A549 (cell line): Measurements from ENCODE around the gene FAM227A. TPM values are rescaled to one million over a fixed set of nuclear protein-coding genes. Genes with fewer than 3 reads are reported as not detected.

Source experiments
- ATAC-seq, 2 experiments: fragments of 200-7000 bp in 1 of 2; fragments of >200 bp in 1 of 2; cut with Nextera tagmentation in 1 of 2; cut with Tn5 transposase in 1 of 2; 3 replicates each; pipeline versions ENCODE4 v1.8.0 to v1.9.1; 2018 to 2020; ENCODE audit warnings: mild to moderate bottlenecking in 1 of 2, moderate library complexity in 1 of 2
- CTCF ChIA-PET: fragments of 300-600 bp; sonication (Branson Sonifier 250); formaldehyde crosslinking; extraction: SDS; loops from one replicate; lab custom pipeline; 2021; ENCODE audit warnings: antibody characterized with exemption, inconsistent platforms; lab: Yijun Ruan, JAX
- POLR2A ChIA-PET: fragments of 350-600 bp; formaldehyde crosslinking; extraction: SDS; loops from one replicate; lab custom pipeline; 2021; ENCODE audit warnings: antibody characterized with exemption, inconsistent platforms; lab: Yijun Ruan, JAX
- DNase-seq, 2 experiments: peaks; one replicate each; pipeline versions ENCODE4 v3.0.0 to v3.0.0-alpha.2; 2011 to 2016; ENCODE audit warnings: low read depth in 1 of 2, low spot score in 1 of 2
- FAIRE-seq: peaks from 2 replicates; lab custom pipeline; 2011; peaks lifted over from hg19 to GRCh38; lab: Jason Lieb, UNC
- H3K27ac ChIP-seq, 2 experiments: fragments of >200 bp; sonication (Bioruptor Twin); formaldehyde crosslinking; 3 replicates each; pipeline ENCODE4 v1.5.1; 2016 to 2017
- H3K4me1 ChIP-seq: fragments of >200 bp; sonication (Bioruptor Twin); formaldehyde crosslinking; 3 replicates; pipeline ENCODE4 v1.6.1; 2016
- H3K4me2 ChIP-seq: fragments of >200 bp; sonication (Bioruptor Twin); formaldehyde crosslinking; 3 replicates; pipeline ENCODE4 v1.6.1; 2016
- H3K4me3 ChIP-seq: fragments of >200 bp; sonication (Bioruptor Twin); formaldehyde crosslinking; 3 replicates; pipeline ENCODE4 v1.5.1; 2016
- H3K9me3 ChIP-seq: fragments of >200 bp; sonication (Bioruptor Twin); formaldehyde crosslinking; 3 replicates; pipeline ENCODE4 v1.6.1; 2016
- BHLHE40 ChIP-seq: IDR thresholded peaks from 2 replicates; pipeline ENCODE4 v1.6.1; 2012; ENCODE audit warnings: low read depth, low read length, inconsistent platforms
- CBX8 ChIP-seq: fragments of 200-600 bp; sonication (generic); IDR thresholded peaks from 2 replicates; pipeline ENCODE4 v1.6.1; 2016
- CEBPB ChIP-seq, 2 experiments: fragments of >200 bp in 1 of 2; sonication (Bioruptor Twin) in 1 of 2; formaldehyde crosslinking in 1 of 2; IDR thresholded peaks; 2 replicates each; pipeline ENCODE4 v1.6.1; 2012 to 2016
- EHF ChIP-seq: fragments of 250-450 bp; sonication (Bioruptor Pico); IDR thresholded peaks from 2 replicates; pipeline ENCODE4 v1.5.0; 2020; ENCODE audit warnings: mild to moderate bottlenecking
- FOSL2 ChIP-seq, 2 experiments: fragments of 450-650 bp in 1 of 2; fragments of >200 bp in 1 of 2; sonication (Bioruptor Twin) in 1 of 2; formaldehyde crosslinking; IDR thresholded peaks; 2 replicates each; pipeline versions ENCODE4 v1.5.0 to v1.6.1; 2016 to 2020; ENCODE audit warnings: mild to moderate bottlenecking in 1 of 2, moderate library complexity in 1 of 2
- HEYL ChIP-seq: fragments of 250-450 bp; sonication (Bioruptor Pico); IDR thresholded peaks from 2 replicates; pipeline ENCODE4 v1.8.0; 2021; ENCODE audit warnings: mild to moderate bottlenecking, moderate library complexity
- HOXB13 ChIP-seq: fragments of 250-450 bp; sonication (Bioruptor Pico); IDR thresholded peaks from 2 replicates; pipeline ENCODE4 v1.5.0; 2020; ENCODE audit warnings: low read depth, mild to moderate bottlenecking, moderate library complexity
- HOXB5 ChIP-seq: fragments of 250-450 bp; sonication (Bioruptor Pico); IDR thresholded peaks from 2 replicates; pipeline ENCODE4 v1.5.0; 2020; ENCODE audit warnings: mild to moderate bottlenecking, moderate library complexity
- JUN ChIP-seq, 2 experiments: fragments of >200 bp; sonication (Bioruptor Twin); formaldehyde crosslinking; IDR thresholded peaks; 2 replicates in 1 of 2; 3 replicates in 1 of 2; pipeline ENCODE4 v1.6.1; 2016 to 2017
- KDM1A ChIP-seq: fragments of 200-600 bp; sonication (generic); IDR thresholded peaks from 2 replicates; pipeline ENCODE4 v1.6.1; 2016; ENCODE audit warnings: low read depth, mild to moderate bottlenecking
- KDM5A ChIP-seq: fragments of 200-600 bp; sonication (generic); IDR thresholded peaks from 2 replicates; pipeline ENCODE4 v1.6.1; 2016; ENCODE audit warnings: antibody characterized with exemption, mild to moderate bottlenecking
- MAFK ChIP-seq: fragments of 450-650 bp; IDR thresholded peaks from 2 replicates; pipeline ENCODE4 v1.6.1; 2014; ENCODE audit not compliant: partially characterized antibody
- NFE2L2 ChIP-seq: fragments of 150-350 bp; conservative IDR thresholded peaks from 2 replicates; pipeline ENCODE4 v1.6.1; 2014; ENCODE audit warnings: low read length
- NPAS2 ChIP-seq: fragments of 250-450 bp; sonication (Bioruptor Pico); IDR thresholded peaks from 2 replicates; pipeline ENCODE4 v1.8.0; 2022; ENCODE audit warnings: mild to moderate bottlenecking, moderate library complexity, borderline replicate concordance
- NR3C1 ChIP-seq: fragments of >200 bp; sonication (Bioruptor Twin); formaldehyde crosslinking; IDR thresholded peaks from 3 replicates; pipeline ENCODE4 v1.6.1; 2017
- PHF8 ChIP-seq: fragments of 200-600 bp; sonication (generic); IDR thresholded peaks from 2 replicates; pipeline ENCODE4 v1.6.1; 2016; ENCODE audit warnings: low read depth, mild to moderate bottlenecking, antibody characterized with exemption, moderate library complexity, borderline replicate concordance
- POLR2AphosphoS2 ChIP-seq: conservative IDR thresholded peaks from 2 replicates; pipeline ENCODE4 v1.6.1; 2012; ENCODE audit warnings: low read length, improper control_type of control experiment, inconsistent platforms
- RFX5 ChIP-seq: fragments of 450-650 bp; IDR thresholded peaks from 2 replicates; pipeline ENCODE4 v1.7.1; 2014; ENCODE audit warnings: antibody characterized with exemption, mild to moderate bottlenecking, moderate library complexity
- SMC3 ChIP-seq: fragments of >200 bp; sonication (Bioruptor Twin); formaldehyde crosslinking; IDR thresholded peaks from 3 replicates; pipeline ENCODE4 v1.6.1; 2018; ENCODE audit warnings: inconsistent platforms
- ZC3H11A ChIP-seq: fragments of 450-650 bp; IDR thresholded peaks from 2 replicates; pipeline ENCODE4 v1.6.1; 2014; ENCODE audit warnings: antibody characterized with exemption, mild to moderate bottlenecking
- ZNF302 ChIP-seq: fragments of 250-450 bp; sonication (Bioruptor Pico); IDR thresholded peaks from 2 replicates; pipeline ENCODE4 v1.9.0; 2021; ENCODE audit warnings: inconsistent platforms, mild to moderate bottlenecking, moderate library complexity
- ZSCAN20 ChIP-seq: fragments of 250-450 bp; sonication (Bioruptor Pico); IDR thresholded peaks from 2 replicates; pipeline ENCODE4 v1.8.0; 2022; ENCODE audit warnings: mild to moderate bottlenecking, moderate library complexity
- WGBS: methylation state at CpG from one replicate; pipeline ENCODE4 v1.1.6; 2017; ENCODE audit errors: missing lambda C conversion rate; 5-methylcytosine and 5-hydroxymethylcytosine counted together
- polyA plus RNA-seq, 4 experiments: library from polyadenylated mRNA; depleted of rRNA in 3 of 4; stranded (reverse); fragments of >200 nt; fragmentation: RNase III in 1 of 4; extraction: RNeasy Plus Mini Kit Qiagen cat#74134 plus additional on column Dnase treatment in 1 of 4; gene quantifications; 2 replicates in 3 of 4; 3 replicates in 1 of 4; pipeline ENCODE4 v1.2.3, GENCODE V29; 2011 to 2017
- TF ChIP-seq, protein P1 (sequence below): fragments of >200 bp; sonication (Bioruptor Twin); formaldehyde crosslinking; IDR thresholded peaks from 3 replicates; pipeline ENCODE4 v1.6.1; 2016
- TF ChIP-seq, protein P2 (sequence below): fragments of 450-650 bp; IDR thresholded peaks from 2 replicates; pipeline ENCODE4 v1.6.1; 2014; ENCODE audit warnings: antibody characterized with exemption
- TF ChIP-seq, protein P3 (sequence below): IDR thresholded peaks from 2 replicates; pipeline ENCODE4 v1.6.1; 2012
- TF ChIP-seq, protein P4 (sequence below): fragments of >200 bp; sonication (Bioruptor Twin); formaldehyde crosslinking; IDR thresholded peaks from 3 replicates; pipeline ENCODE4 v1.5.1; 2016
- TF ChIP-seq, protein P5 (sequence below): fragments of 200-600 bp; sonication (generic); IDR thresholded peaks from 2 replicates; pipeline ENCODE4 v1.6.1; 2016; ENCODE audit warnings: antibody characterized with exemption, mild to moderate bottlenecking, moderate library complexity

FAM227A gene
- polyA plus RNA-seq, 2 of the 4 experiments (the other 2 are of a cell fraction), result 1.4 to 3.5 TPM

DNA sequence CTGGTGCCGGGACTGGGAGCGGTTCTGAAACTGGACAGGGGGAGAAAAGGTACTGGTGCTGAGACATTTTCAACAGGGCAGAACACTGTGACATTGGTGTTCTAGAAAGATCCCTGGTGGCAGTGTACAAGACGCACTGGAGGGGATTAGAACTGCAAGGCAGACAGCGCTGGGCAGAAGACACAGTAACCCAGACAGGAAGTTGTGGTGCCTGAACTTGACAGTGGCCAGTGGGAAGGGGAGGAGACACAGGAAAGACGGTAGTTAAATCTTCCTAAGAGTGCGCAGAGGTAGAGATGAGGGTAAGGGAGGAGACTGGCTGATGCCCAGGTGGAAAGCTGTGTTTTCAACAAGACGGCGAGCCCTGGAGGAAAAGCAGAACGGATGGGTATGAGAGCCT is 24.5 kb downstream of the FAM227A start:
- no peak for DNase-seq
- POLR2A ChIA-PET, result no interaction called here
- H3K4me2 ChIP-seq, result no peak overlapping the region
- no peak for ATAC-seq
- H3K9me3 ChIP-seq, result no peaks in the 10 kb centered on the region
- H3K4me3 ChIP-seq, result no peak overlapping the region
- 94% methylated on average over 9 of the region's 9 CpGs for WGBS
- TF ChIP-seq CBX8 (no peak), FOSL2 (IDR thresholded peaks at IDR 0.05) (no peak), FOSL2 (CRISPR knock-in tag; IDR thresholded peaks at IDR 0.05) (no peak), HEYL (CRISPR knock-in tag) (no peak), KDM1A (no peak), SMC3 (no peak), ZC3H11A (no peak), HOXB5 (CRISPR knock-in tag) (no peak), CEBPB (IDR thresholded peaks at IDR 0.05) (no peak), KDM5A (no peak), NPAS2 (CRISPR knock-in tag) (no peak), ZSCAN20 (CRISPR knock-in tag) (no peak), RFX5 (no peak), POLR2AphosphoS2 (no peak), HOXB13 (CRISPR knock-in tag) (no peak), BHLHE40 (no peak), EHF (CRISPR knock-in tag) (no peak)
- TF ChIP-seq, protein P1, sequence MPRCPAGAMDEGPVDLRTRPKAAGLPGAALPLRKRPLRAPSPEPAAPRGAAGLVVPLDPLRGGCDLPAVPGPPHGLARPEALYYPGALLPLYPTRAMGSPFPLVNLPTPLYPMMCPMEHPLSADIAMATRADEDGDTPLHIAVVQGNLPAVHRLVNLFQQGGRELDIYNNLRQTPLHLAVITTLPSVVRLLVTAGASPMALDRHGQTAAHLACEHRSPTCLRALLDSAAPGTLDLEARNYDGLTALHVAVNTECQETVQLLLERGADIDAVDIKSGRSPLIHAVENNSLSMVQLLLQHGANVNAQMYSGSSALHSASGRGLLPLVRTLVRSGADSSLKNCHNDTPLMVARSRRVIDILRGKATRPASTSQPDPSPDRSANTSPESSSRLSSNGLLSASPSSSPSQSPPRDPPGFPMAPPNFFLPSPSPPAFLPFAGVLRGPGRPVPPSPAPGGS, result no peak
- TF ChIP-seq, protein P2, sequence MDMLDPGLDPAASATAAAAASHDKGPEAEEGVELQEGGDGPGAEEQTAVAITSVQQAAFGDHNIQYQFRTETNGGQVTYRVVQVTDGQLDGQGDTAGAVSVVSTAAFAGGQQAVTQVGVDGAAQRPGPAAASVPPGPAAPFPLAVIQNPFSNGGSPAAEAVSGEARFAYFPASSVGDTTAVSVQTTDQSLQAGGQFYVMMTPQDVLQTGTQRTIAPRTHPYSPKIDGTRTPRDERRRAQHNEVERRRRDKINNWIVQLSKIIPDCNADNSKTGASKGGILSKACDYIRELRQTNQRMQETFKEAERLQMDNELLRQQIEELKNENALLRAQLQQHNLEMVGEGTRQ, result no peak
- TF ChIP-seq, protein P3, sequence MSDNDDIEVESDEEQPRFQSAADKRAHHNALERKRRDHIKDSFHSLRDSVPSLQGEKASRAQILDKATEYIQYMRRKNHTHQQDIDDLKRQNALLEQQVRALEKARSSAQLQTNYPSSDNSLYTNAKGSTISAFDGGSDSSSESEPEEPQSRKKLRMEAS, result no peak
- TF ChIP-seq, all 56 proteins: peak for 0
- FAIRE-seq, result no peak
- CTCF ChIA-PET, result no interaction called here
- Histone ChIP-seq H3K4me1 (no peaks in the 10 kb centered on the region), H3K27ac (no peak overlapping the region)

DNA sequence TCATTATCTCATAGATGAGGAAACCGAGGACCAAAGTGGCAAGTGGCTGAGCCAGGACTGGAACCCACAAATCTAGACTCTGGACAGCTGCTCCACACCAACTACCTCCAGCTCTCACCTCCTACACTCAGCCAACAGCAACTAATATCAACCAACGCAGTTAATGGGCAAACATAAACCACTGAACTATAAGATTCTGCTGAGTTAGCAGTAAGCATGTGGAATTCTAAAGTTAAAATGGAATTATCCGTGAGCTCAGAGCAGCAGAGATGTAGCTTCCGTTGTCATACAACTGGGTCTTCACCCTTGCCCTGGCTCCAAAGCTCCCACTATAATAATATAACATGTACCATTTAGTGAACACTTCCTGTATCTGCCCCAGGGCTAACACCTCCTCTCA is 27.1 kb downstream of the FAM227A start:
- DNase-seq (no peak), ATAC-seq (no peak), FAIRE-seq (no peak)
- no peaks in the 10 kb centered on the region for H3K4me1 ChIP-seq
- WGBS, result 92% methylated on average over 4 of the region's 4 CpGs
- H3K27ac ChIP-seq, result no peak overlapping the region
- no peaks in the 10 kb centered on the region for H3K9me3 ChIP-seq
- POLR2A ChIA-PET, result no interaction called here
- CTCF ChIA-PET, result no interaction called here
- TF ChIP-seq PHF8 (no peak), NR3C1 (no peak), MAFK (peak; percentile 81), BHLHE40 (no peak)
- H3K4me2 ChIP-seq, result no peak overlapping the region
- H3K4me3 ChIP-seq, result no peak overlapping the region

DNA sequence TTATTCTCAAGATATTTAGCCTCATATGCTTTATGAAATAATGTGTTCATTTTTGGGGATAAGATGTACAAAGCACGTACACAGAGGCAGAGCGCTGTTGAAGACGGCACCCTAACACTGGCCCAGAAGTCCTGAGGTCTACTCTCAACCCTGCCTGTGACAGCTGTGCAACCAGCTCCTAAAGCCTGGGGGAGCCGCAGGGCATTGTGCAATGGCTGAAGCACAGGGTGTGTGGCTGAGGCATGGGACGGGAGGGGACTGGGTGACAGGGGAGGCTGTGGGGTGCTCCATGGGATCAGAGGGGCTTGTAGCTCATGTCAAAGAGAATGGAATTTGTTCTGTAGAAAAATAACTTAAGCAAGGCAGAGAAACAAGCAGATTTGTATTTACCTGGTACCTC is 27.7 kb downstream of the FAM227A start:
- H3K9me3 ChIP-seq, result no peaks in the 10 kb centered on the region
- DNase-seq (no peak), FAIRE-seq (no peak), ATAC-seq (no peak)
- POLR2A ChIA-PET, result no interaction called here
- H3K27ac ChIP-seq, result no peak overlapping the region
- WGBS, result 86% methylated on average over 5 of the region's 5 CpGs
- CTCF ChIA-PET, result interaction anchor here (1.8 kb wide), 1 partner anchor 53 kb away, joined by 3 read pairs; the partner anchor contains the start of gene TOMM22
- H3K4me3 ChIP-seq, result no peak overlapping the region
- no peak overlapping the region for H3K4me2 ChIP-seq
- H3K4me1 ChIP-seq, result no peaks in the 10 kb centered on the region
- TF ChIP-seq, protein P4, sequence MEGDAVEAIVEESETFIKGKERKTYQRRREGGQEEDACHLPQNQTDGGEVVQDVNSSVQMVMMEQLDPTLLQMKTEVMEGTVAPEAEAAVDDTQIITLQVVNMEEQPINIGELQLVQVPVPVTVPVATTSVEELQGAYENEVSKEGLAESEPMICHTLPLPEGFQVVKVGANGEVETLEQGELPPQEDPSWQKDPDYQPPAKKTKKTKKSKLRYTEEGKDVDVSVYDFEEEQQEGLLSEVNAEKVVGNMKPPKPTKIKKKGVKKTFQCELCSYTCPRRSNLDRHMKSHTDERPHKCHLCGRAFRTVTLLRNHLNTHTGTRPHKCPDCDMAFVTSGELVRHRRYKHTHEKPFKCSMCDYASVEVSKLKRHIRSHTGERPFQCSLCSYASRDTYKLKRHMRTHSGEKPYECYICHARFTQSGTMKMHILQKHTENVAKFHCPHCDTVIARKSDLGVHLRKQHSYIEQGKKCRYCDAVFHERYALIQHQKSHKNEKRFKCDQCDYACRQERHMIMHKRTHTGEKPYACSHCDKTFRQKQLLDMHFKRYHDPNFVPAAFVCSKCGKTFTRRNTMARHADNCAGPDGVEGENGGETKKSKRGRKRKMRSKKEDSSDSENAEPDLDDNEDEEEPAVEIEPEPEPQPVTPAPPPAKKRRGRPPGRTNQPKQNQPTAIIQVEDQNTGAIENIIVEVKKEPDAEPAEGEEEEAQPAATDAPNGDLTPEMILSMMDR, result no peak
- no peak for TF ChIP-seq ZNF302 (CRISPR knock-in tag)
- TF ChIP-seq, protein P2, result no peak
- no peak for TF ChIP-seq HOXB5 (CRISPR knock-in tag)
- no peak for TF ChIP-seq ZC3H11A
- no peak for TF ChIP-seq JUN (IDR thresholded peaks at IDR 0.05)
- TF ChIP-seq BHLHE40, result no peak
- TF ChIP-seq NFE2L2, result no peak
- TF ChIP-seq, protein P5, sequence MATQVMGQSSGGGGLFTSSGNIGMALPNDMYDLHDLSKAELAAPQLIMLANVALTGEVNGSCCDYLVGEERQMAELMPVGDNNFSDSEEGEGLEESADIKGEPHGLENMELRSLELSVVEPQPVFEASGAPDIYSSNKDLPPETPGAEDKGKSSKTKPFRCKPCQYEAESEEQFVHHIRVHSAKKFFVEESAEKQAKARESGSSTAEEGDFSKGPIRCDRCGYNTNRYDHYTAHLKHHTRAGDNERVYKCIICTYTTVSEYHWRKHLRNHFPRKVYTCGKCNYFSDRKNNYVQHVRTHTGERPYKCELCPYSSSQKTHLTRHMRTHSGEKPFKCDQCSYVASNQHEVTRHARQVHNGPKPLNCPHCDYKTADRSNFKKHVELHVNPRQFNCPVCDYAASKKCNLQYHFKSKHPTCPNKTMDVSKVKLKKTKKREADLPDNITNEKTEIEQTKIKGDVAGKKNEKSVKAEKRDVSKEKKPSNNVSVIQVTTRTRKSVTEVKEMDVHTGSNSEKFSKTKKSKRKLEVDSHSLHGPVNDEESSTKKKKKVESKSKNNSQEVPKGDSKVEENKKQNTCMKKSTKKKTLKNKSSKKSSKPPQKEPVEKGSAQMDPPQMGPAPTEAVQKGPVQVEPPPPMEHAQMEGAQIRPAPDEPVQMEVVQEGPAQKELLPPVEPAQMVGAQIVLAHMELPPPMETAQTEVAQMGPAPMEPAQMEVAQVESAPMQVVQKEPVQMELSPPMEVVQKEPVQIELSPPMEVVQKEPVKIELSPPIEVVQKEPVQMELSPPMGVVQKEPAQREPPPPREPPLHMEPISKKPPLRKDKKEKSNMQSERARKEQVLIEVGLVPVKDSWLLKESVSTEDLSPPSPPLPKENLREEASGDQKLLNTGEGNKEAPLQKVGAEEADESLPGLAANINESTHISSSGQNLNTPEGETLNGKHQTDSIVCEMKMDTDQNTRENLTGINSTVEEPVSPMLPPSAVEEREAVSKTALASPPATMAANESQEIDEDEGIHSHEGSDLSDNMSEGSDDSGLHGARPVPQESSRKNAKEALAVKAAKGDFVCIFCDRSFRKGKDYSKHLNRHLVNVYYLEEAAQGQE, result no peak
- no peak for TF ChIP-seq HOXB13 (CRISPR knock-in tag)
